ENCODE measurements around the gene ASPA.
A peak's percentile ranks its signal among the peaks of the same experiment; 100 is the strongest.
"Not testable (repeated sequence)": the region's sequence is repeated elsewhere in the genome, so short reads cannot be mapped to it uniquely, and the experiment has no call there.

Gene ASPA

DNA sequence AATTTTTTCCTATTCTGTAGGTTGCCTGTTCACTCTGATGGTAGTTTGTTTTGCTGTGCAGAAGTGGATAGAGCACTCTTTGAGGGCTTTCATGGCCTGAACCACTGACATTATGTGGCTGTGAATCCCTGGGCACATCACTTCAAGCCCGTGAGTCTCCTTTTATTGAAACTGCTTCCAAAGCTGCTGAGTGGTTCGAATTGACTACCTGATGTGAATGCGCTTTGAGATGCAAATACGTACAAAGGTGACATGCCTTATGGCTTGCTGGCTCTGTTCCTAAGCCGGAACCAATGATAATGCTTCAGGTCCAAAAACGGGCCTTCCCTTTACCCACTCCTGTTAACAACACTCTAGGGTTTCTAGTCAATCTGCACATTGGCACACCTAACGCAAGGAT is 34.3 kb downstream of the ASPA start:
- H3K36me3 Mint-ChIP-seq (ENCODE audit: low read depth): no peaks in the 10 kb centered on the region
- no peak overlapping the region for H3K4me3 Mint-ChIP-seq
- peaks cover 7% of the 10 kb centered on the region for H3K9me3 Mint-ChIP-seq
- no peak for TF ChIP-seq CTCF (IDR thresholded peaks at IDR 0.05; ENCODE audit: unreplicated experiment in 3 of 3)
- peaks cover 24% of the 10 kb centered on the region for H3K4me1 Mint-ChIP-seq
- peaks cover 17% of the 10 kb centered on the region for H3K27me3 Mint-ChIP-seq (ENCODE audit: low read depth)
- no peak overlapping the region for H3K27ac Mint-ChIP-seq

DNA sequence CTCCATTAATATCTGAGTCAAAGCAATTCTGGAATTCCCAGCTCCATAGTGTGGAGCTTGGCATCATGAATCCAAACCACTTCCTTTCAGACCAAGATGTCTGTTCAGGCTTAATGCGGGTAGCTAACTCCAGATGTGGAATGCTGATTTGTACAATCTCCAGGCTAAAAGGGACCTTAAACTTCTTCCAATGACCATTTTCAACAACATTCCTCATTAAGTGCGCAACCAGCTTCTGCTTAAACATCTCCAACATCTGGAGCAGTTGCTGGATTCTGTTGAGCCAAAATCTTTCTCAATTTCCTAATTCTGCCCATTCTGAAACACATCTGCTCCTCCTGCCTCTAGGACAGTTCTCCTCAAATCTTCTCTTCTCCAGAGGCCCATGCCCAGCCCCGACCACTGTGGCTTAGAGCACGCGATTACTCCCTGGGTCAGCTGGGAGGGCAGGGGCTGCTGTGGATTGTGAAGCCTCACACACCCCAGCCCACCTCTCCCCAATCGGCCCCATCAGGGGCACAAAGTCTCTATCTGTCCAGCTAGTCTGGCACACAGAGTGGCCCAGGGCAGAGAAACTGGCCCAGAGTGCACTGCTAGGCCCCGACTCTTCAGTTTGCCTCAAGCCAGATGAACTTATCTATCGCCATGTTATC is 36.2 kb downstream of the ASPA start:
- Mint-ChIP-seq H3K27me3 (ENCODE audit: low read depth) (peaks cover 22% of the 10 kb centered on the region), H3K4me3 (no peak overlapping the region), H3K27ac (peak overlapping the region in 1 of 3 experiments; percentile 77), H3K36me3 (ENCODE audit: low read depth) (no peaks in the 10 kb centered on the region), H3K9me3 (peaks cover 4% of the 10 kb centered on the region), H3K4me1 (peaks cover 24% of the 10 kb centered on the region)
- TF ChIP-seq CTCF (IDR thresholded peaks at IDR 0.05; ENCODE audit: unreplicated experiment in 3 of 3): no peak

- Mint-ChIP-seq H3K4me3 (peak overlapping the region in 1 of 3 experiments; percentile 35), H3K27me3 (ENCODE audit: low read depth) (peaks cover 22% of the 10 kb centered on the region), H3K27ac (peak overlapping the region; percentile 77 to 83 (median 81)), H3K4me1 (peaks cover 24% of the 10 kb centered on the region), H3K9me3 (no peaks in the 10 kb centered on the region), H3K36me3 (ENCODE audit: low read depth) (no peaks in the 10 kb centered on the region)
- no peak for TF ChIP-seq CTCF (IDR thresholded peaks at IDR 0.05; ENCODE audit: unreplicated experiment in 3 of 3)
Observed at GRCh38 chr17:3512505-3513171, 36.8 kb downstream of the ASPA start.

GRCh38 chr17:3513305-3514035 is 37.7 kb downstream of the ASPA start:
- H3K4me3 Mint-ChIP-seq: peak overlapping the region in 1 of 3 experiments; percentile 35
- TF ChIP-seq CTCF (IDR thresholded peaks at IDR 0.05; ENCODE audit: unreplicated experiment in 3 of 3): no peak

GRCh38 chr17:3514167-3514566 is 38.4 kb downstream of the ASPA start:
- peaks cover 19% of the 10 kb centered on the region for H3K27me3 Mint-ChIP-seq (ENCODE audit: low read depth)
- H3K4me1 Mint-ChIP-seq: peaks cover 24% of the 10 kb centered on the region
- H3K9me3 Mint-ChIP-seq; H3K36me3 Mint-ChIP-seq (ENCODE audit: low read depth); H3K4me3 Mint-ChIP-seq: not testable (repeated sequence)
- H3K27ac Mint-ChIP-seq: peak overlapping the region in 1 of 3 experiments; percentile 27

More at GRCh38 chr17:3513305-3514035, 37.7 kb downstream of the ASPA start:
- peaks cover 24% of the 10 kb centered on the region for H3K4me1 Mint-ChIP-seq
- H3K27ac Mint-ChIP-seq: peak overlapping the region; percentile 77 to 83 (median 81)
- H3K9me3 Mint-ChIP-seq: no peaks in the 10 kb centered on the region
- H3K27me3 Mint-ChIP-seq (ENCODE audit: low read depth): peaks cover 19% of the 10 kb centered on the region
- H3K36me3 Mint-ChIP-seq (ENCODE audit: low read depth): no peaks in the 10 kb centered on the region

DNA sequence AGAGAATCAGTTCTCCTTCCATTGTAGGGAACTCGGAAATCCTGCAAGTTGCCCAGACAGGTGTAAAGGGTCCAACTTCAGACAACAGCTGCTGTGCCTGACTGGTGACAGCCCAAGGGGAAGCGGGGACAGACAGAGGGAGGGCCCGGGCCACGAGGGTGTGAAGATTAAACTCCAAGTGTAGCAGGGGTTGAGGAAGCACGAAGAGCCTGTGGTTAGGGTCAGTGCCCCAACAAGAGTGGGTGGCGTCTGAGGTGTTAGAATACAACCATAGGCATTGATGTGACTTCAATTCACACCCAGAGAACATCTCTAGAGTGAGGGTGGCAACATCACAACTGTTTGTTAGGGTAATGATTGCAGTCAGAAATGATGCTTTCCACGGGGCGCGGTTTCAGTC is 39.1 kb downstream of the ASPA start:
- H3K36me3 Mint-ChIP-seq (ENCODE audit: low read depth): no peaks in the 10 kb centered on the region
- peak overlapping the region in 2 of 3 experiments; percentile 27 to 40 for H3K27ac Mint-ChIP-seq
- no peak for TF ChIP-seq CTCF (IDR thresholded peaks at IDR 0.05; ENCODE audit: unreplicated experiment in 3 of 3)
- no peaks in the 10 kb centered on the region for H3K9me3 Mint-ChIP-seq
- no peak overlapping the region for H3K4me3 Mint-ChIP-seq
- H3K4me1 Mint-ChIP-seq: peaks cover 24% of the 10 kb centered on the region
- H3K27me3 Mint-ChIP-seq (ENCODE audit: low read depth): peaks cover 19% of the 10 kb centered on the region

DNA sequence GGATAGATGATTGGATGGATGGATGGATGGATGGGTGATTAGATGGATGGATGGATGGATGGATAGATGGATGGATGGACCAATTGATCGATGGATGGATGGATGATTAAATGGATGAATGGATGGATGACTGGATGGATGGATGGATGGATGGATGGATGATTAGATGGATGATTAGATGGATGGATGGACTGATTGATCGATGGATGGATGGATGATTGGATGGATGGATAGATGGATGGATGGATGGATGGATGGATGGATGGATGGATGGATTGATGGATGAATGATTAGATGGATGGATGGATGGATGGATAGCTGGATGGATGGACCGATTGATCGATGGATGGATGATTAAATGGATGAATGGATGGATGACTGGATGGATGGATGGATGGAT is 43.7 kb downstream of the ASPA start:
- not testable (repeated sequence) for H3K27me3 Mint-ChIP-seq (ENCODE audit: low read depth); H3K36me3 Mint-ChIP-seq (ENCODE audit: low read depth); H3K4me3 Mint-ChIP-seq; H3K9me3 Mint-ChIP-seq; H3K4me1 Mint-ChIP-seq; H3K27ac Mint-ChIP-seq
